Tibial nerve (tissue), 4 donors: Measurements from ENCODE around the gene PAX8.

ENCODE experiments used
- EP300 ChIP-seq, 2 donors: sonication (generic); formaldehyde crosslinking; IDR thresholded peaks; one replicate each; pipeline ENCODE4 v1.6.1; 2017; ENCODE audit warnings: antibody characterized with exemption in 2 of 2, mild to moderate bottlenecking in 1 of 2
- POLR2A ChIP-seq, 2 donors: fragments of 450-650 bp; IDR thresholded peaks; one replicate each; pipeline ENCODE4 v1.6.1; 2017; ENCODE audit warnings: antibody characterized with exemption in 2 of 2, mild to moderate bottlenecking in 2 of 2, moderate library complexity in 2 of 2
- TF ChIP-seq, protein P1 (sequence below), 5 experiments: fragments of 200-600 bp in 3 of 5; fragments of 450-650 bp in 2 of 5; sonication (generic) in 3 of 5; IDR thresholded peaks; one replicate each; pipeline ENCODE4 v1.5.1; 2016 to 2019; ENCODE audit warnings: antibody characterized with exemption in 5 of 5, mild to moderate bottlenecking in 3 of 5, moderate library complexity in 2 of 5

DNA sequence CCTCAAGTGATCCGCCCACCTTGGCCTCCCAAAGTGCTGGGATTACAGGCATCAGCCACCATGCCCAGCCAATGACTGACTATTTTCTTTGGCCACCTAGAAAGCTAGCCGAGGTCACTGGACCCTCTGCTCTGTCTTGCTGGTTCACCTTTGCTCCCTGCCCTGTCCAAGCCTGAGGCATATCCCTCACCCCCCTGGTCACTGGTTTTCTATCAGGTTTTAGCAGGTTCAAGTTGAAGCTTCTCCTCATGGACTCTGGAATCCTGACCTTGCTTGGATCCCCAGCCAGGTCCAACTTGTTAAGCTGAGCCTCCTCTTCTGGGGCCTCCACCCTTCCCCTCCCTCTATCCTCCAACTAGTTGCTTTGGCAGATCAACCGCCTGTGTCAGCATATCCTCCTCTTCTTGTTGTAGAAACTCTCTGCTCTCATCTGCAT, 33.4 kb downstream of the PAX8 start:
- TF ChIP-seq, protein P1, sequence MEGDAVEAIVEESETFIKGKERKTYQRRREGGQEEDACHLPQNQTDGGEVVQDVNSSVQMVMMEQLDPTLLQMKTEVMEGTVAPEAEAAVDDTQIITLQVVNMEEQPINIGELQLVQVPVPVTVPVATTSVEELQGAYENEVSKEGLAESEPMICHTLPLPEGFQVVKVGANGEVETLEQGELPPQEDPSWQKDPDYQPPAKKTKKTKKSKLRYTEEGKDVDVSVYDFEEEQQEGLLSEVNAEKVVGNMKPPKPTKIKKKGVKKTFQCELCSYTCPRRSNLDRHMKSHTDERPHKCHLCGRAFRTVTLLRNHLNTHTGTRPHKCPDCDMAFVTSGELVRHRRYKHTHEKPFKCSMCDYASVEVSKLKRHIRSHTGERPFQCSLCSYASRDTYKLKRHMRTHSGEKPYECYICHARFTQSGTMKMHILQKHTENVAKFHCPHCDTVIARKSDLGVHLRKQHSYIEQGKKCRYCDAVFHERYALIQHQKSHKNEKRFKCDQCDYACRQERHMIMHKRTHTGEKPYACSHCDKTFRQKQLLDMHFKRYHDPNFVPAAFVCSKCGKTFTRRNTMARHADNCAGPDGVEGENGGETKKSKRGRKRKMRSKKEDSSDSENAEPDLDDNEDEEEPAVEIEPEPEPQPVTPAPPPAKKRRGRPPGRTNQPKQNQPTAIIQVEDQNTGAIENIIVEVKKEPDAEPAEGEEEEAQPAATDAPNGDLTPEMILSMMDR (IDR thresholded peaks at IDR 0.05) = no peak
- TF ChIP-seq POLR2A (IDR thresholded peaks at IDR 0.05) = no peak
- TF ChIP-seq EP300 (IDR thresholded peaks at IDR 0.05) = no peak
